HAP-1 (cell line): Measurements from ENCODE around the gene VAV2.

ENCODE experiments used
- DNase-seq, 2 experiments: peaks; one replicate each; pipeline ENCODE4 v3.0.0-alpha.2; 2016 to 2020; ENCODE audit warnings: low spot score in 2 of 2
- H3K27me3 ChIP-seq: fragments of 250-450 bp; sonication (Bioruptor Pico); 2 replicates; pipeline ENCODE4 v1.5.1; 2020; ENCODE audit warnings: low read depth, mild to moderate bottlenecking, moderate library complexity
- H3K36me3 ChIP-seq: fragments of 250-450 bp; sonication (Bioruptor Pico); replicated peaks from 2 replicates; pipeline ENCODE4 v1.5.1; 2020; ENCODE audit warnings: mild to moderate bottlenecking
- H3K4me1 ChIP-seq: fragments of 250-450 bp; sonication (Bioruptor Pico); 2 replicates; pipeline ENCODE4 v1.5.1; 2020; ENCODE audit warnings: mild to moderate bottlenecking
- H3K4me3 ChIP-seq: fragments of 250-450 bp; sonication (Bioruptor Pico); 2 replicates; pipeline ENCODE4 v1.5.1; 2020; ENCODE audit warnings: mild to moderate bottlenecking, moderate library complexity
- H3K9me3 ChIP-seq: fragments of 250-450 bp; sonication (Bioruptor Pico); 2 replicates; pipeline ENCODE4 v1.5.1; 2020; ENCODE audit warnings: mild to moderate bottlenecking, moderate library complexity
- in situ Hi-C: fragments of 300-500 bp; cut with MboI; formaldehyde crosslinking; loops from 3 replicates; pipeline ENCODE4 v1.14.3; 2020; ENCODE audit warnings: low sequenced_read_pairs, inconsistent platforms, mixed read lengths

The VAV2 gene

DNA sequence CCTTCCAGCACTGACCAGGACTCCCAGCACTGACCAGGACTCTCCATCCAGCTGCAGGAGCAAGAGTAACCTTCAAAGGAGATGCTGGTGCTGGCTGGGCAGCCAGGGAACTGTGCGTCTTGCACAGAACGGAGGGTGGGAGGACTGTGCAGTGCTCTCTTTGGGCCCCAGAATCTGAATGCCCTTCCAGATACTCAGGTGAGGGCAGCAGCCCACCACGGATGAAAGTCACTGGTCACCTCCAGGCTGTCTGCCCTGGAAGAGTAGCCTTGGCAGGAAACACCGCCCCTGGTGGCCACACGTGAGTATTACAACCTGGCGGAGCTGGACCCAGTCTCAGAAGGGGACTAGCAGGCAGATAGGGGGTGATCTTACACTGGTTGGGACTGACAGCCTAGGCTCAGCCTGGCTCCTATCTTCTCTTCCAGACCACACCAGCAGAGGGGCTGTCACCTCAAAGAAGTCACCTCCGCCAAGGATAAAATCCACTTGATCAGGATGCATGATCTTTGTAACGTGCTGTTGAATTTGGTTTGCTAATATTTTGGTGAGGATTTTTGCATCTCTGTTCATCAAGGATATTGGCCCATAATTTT, 249.2 kb downstream of the VAV2 start:
- peak; percentile 47 to 89 for DNase-seq
- H3K4me1 ChIP-seq, result no peaks in the 10 kb centered on the region
- H3K9me3 ChIP-seq, result no peaks in the 10 kb centered on the region
- no peak overlapping the region for H3K4me3 ChIP-seq
- in situ Hi-C loops, result no loop called here
- peaks cover 8% of the 10 kb centered on the region; the same call in 1 of the 2 replicates for H3K27me3 ChIP-seq
- H3K36me3 ChIP-seq, result no peaks in the 10 kb centered on the region

DNA sequence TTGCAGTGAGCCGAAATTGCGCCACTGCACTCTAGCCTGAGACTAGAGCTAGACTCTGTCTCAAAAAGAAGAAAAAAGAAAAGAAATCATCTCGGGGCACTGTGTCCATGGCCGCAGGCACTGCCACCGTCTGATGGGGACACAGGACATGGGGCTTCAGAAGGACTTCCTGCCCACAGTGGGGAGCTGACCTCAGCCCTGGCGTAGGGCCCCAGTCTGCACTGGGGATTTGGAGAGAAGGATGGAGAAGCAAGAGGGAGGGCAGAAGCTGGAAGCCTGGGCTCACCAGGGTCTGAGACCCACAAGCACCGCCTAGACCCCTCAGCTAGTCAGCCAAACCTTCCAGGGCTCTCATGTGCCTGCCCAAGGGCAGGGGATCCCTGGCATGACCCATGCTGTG, 249.9 kb downstream of the VAV2 start:
- no peaks in the 10 kb centered on the region for H3K36me3 ChIP-seq
- no peaks in the 10 kb centered on the region for H3K9me3 ChIP-seq
- no peak overlapping the region for H3K4me3 ChIP-seq
- H3K4me1 ChIP-seq, result no peaks in the 10 kb centered on the region
- in situ Hi-C loops, result no loop called here
- no peak for DNase-seq
- H3K27me3 ChIP-seq, result peaks cover 1% of the 10 kb centered on the region; the same call in 1 of the 2 replicates

DNA sequence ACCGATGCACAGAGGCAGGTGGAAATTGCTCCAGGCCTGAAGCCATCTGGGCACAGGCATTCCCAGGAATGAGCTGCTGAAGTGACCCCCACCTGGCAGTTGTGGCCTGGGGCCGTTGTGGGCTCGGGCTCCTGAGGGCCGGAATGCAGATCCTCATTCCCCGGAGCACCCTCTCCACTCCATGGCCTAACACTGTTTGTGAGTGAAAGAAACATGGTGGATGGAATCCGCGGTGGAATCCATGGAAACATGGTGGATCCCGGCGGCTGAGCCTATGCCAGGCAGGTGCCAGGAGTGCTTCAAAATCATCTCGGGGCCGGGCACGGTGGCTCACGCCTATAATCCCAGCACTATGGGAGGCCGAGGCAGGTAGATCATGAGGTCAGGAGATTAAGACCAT, 250.4 kb downstream of the VAV2 start:
- in situ Hi-C loops, result no loop called here
- H3K9me3 ChIP-seq, result no peaks in the 10 kb centered on the region
- H3K4me3 ChIP-seq, result no peak overlapping the region
- DNase-seq, result no peak
- no peaks in the 10 kb centered on the region for H3K27me3 ChIP-seq
- no peaks in the 10 kb centered on the region for H3K36me3 ChIP-seq
- H3K4me1 ChIP-seq, result no peaks in the 10 kb centered on the region

DNA sequence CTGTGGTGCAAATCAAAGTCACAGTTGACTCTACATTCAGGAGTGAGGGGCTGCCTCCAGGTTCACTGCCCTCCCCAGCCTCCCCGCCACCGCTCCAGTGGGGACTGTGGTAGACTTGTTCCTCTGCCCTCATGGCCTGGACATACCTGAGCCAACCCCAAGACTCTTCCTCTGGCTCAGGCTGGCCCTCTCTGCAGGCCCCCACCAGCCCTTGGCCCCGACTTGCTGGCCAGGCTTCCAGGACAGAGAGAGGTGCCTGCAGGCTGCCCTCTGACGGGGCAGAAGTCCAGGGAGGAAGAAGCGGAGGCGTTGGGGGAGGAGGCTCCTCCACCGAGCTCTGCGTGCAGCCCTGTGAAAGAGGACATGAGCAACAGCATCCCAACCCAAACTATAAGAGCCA, 251.2 kb downstream of the VAV2 start:
- Histone ChIP-seq H3K36me3 (no peaks in the 10 kb centered on the region), H3K4me3 (no peak overlapping the region), H3K27me3 (no peaks in the 10 kb centered on the region), H3K9me3 (no peaks in the 10 kb centered on the region), H3K4me1 (no peaks in the 10 kb centered on the region)
- no peak for DNase-seq
- in situ Hi-C loops, result no loop called here

DNA sequence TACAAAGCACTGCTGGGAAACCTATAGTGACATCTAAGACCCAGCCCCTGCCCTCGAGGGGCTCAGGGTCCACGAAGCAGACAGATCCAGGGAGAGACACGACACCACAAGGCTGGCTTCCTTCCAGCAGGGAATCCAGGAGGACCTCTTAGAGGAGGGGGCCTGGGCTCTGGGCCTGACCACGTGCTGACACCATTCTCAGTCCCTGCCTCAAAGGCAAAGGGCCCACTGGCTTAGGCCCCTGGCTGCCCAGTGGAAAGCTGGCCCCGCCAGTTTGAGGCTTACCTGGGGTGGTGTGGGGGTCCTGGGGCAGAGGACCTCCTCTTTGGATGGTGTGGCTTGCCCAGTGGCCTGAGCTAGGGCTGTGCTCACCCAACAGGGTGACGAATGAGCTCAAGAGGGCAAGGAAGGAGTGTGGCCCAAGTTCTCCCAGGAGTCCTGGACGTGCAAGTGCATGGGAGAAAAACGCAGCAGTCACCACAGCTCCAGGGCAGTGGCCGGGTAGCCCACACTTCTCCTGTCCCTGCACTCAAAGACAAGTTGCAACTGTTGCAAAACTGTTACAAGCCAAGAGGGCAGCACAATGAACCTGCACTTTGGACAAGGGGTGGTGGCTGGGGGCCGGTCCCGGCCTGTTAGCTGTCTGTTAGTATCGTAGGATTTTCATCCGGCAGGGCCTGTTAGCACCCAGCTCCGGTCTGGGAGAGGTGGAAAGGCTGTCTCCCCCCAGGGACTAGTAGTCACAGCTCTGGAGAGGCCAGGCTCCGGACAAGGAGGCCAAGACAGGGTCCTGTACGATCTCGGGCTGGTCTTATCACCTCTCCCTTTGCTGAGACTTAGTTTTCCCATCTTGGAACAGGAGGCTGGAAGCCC, 252.5 kb downstream of the VAV2 start:
- Histone ChIP-seq H3K4me3 (no peak overlapping the region), H3K9me3 (no peaks in the 10 kb centered on the region), H3K36me3 (no peaks in the 10 kb centered on the region), H3K4me1 (no peaks in the 10 kb centered on the region), H3K27me3 (no peaks in the 10 kb centered on the region)
- DNase-seq, result no peak
- in situ Hi-C loops, result no loop called here

DNA sequence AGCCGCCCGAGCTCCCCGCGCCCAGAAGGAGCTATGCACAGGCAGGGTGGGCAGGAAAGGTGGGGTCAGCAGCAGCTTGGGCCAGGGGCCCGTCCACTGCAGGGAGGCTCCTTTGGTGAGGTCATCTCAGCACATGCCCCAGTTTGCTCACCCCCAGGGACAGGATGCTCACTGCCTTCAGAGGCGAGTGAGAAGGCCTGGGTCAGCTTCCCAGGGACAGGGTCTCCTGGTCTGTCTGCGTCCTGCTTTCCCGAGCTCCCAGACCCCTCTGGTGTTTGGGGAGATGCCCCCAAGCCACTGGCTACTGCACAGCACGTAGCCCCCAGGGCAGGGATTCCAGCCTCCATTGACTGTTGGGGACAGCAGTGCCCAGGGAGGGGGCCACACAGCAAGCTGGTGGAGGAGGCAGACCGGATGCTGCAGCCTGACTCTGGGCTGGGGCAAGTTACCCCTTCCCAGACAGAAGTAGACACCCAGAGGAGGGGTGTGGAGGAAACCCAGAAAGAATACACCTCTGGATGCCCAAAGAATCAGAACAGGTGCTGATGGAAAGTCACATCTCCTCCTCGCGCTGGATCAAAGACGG, 253.4 kb downstream of the VAV2 start:
- DNase-seq, result no peak
- H3K9me3 ChIP-seq, result no peaks in the 10 kb centered on the region
- H3K4me3 ChIP-seq, result no peak overlapping the region
- no peaks in the 10 kb centered on the region for H3K27me3 ChIP-seq
- in situ Hi-C loops, result no loop called here
- H3K4me1 ChIP-seq, result no peaks in the 10 kb centered on the region
- no peaks in the 10 kb centered on the region for H3K36me3 ChIP-seq

DNA sequence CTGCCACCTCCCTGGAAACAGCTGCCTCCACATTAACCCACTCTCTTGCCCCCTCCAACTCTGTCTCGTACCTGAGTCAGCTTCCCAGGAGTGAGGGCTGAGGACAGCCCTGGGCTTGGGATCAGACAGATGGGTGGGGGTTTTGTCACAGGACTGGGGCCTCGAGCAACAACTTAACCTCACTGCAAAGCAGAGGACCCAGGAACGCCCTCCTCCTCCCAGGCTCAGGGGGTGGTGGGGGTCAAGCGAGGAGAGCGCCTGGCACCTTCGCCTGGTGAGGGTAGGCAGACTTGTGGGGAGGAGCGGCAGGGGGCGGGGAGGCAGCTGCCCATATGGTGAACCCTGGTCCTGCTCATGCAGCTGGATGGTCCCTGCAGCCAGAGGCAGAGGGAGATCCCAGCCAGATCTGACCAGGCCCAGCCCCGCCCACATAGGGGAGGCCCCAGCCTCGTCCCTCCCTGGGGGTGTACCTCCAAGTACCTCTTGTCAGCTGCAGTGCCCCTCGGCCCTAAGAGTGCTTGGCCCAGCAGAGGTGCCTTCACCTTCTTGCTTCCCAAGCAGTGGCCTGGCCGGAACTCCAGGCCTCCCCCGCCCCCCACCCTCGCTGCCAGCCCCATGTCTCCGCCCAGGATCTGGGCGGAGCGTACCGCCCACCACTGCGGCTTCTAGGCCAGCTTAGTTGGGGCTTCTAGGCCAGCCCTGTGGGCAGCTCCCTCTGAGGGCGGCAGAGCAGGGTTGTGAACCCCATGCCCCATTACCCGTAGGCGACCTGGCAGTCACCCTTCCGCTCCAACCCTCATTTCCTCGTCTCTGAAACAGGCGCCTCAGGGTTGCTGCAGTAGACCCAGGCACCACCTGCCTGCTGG, 254.1 kb downstream of the VAV2 start, which contains the start of gene SARDH:
SARDH (minus strand) TSS at position 579 of the 866 bp plus-strand sequence. CDS start 4,179 bp downstream, outside the sequence.
- no peaks in the 10 kb centered on the region for H3K4me1 ChIP-seq
- H3K4me3 ChIP-seq, result peak within 1 kb of the TSS; percentile 20
- H3K9me3 ChIP-seq, result no peaks in the 10 kb centered on the region
- in situ Hi-C loops, result no loop called here
- no peaks in the 10 kb centered on the region for H3K27me3 ChIP-seq
- peak in 1 of 2 experiments; percentile 68 for DNase-seq
- no peaks in the 10 kb centered on the region for H3K36me3 ChIP-seq

DNA sequence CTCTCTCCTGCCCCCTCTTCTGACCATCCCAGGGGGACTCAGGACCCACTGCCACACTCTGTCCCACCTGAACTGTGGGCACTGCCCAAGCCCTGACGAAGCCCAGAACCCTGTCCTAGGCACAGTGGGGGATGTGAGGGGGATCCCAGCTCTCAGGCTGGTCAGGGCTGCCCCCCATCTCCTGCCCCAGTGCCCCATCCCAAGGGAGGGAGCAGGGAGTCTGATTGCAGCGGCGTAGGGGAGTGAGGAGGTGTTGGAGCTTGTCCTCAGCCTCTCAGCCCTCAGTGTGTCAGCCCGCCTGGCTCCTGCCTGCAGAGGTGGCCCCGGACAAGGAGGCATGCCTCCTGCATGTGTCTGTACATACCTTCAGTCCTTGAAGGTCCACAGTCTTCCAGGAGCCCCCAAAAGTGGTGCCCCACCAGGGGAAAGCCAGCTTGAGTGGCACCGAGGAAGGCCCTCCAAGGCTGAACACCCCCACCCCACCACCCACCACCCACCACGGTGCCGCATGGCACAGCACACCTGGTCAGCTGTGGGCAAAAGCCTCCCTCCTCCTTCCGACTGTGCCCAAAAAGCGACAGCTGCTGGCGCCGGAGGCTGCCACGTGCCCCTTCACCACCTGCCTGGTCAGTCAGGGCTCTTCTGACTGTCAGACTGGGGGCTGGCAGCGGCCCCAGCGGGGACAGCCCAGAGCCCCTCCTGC, 254.9 kb downstream of the VAV2 start:
- in situ Hi-C loops, result no loop called here
- Histone ChIP-seq H3K27me3 (no peaks in the 10 kb centered on the region), H3K4me1 (no peaks in the 10 kb centered on the region), H3K36me3 (no peaks in the 10 kb centered on the region), H3K4me3 (no peak overlapping the region), H3K9me3 (no peaks in the 10 kb centered on the region)
- no peak for DNase-seq

DNA sequence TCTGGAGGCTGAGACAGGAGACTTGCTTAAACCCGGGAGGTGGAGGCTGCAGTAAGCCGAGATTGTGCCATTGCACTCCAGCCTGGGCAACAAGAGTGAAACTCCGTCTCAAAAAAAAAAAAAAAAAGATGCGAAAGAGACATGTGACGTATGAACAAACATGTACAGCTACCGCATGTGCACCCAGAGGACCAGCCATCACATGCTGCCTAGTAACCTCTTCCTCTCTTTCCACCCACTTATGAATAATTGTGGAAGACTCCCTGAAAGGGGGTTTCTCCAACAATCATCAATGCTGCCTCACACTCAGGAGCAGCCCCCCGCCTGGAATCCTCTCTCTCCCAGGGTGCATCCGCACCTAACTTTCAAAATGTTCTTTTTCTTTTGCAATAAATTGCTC, 256.2 kb downstream of the VAV2 start:
- H3K27me3 ChIP-seq, result no peaks in the 10 kb centered on the region
- no peaks in the 10 kb centered on the region for H3K9me3 ChIP-seq
- in situ Hi-C loops, result no loop called here
- H3K36me3 ChIP-seq, result no peaks in the 10 kb centered on the region
- DNase-seq, result no peak
- no peak overlapping the region for H3K4me3 ChIP-seq
- no peaks in the 10 kb centered on the region for H3K4me1 ChIP-seq

DNA sequence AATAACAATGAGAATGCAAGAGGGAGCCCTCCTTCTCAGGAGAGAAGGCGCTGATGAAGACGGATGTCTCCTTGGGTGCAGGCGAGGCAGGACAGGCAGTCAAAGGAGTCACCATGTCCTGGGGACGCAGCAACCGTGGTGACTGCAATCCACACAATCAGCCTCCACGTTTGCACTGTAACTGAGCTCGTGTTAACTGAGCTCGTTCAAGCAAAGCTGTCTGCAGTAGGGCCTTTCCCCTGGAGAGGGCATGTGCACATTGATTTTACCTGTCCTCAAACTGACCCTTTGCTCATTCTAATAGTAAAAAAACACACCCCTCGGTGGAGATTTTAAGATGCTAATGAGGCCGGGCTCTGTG, 256.7 kb downstream of the VAV2 start:
- Histone ChIP-seq H3K9me3 (no peaks in the 10 kb centered on the region), H3K4me3 (no peak overlapping the region), H3K36me3 (no peaks in the 10 kb centered on the region), H3K4me1 (no peaks in the 10 kb centered on the region), H3K27me3 (no peaks in the 10 kb centered on the region)
- DNase-seq, result no peak
- in situ Hi-C loops, result no loop called here

DNA sequence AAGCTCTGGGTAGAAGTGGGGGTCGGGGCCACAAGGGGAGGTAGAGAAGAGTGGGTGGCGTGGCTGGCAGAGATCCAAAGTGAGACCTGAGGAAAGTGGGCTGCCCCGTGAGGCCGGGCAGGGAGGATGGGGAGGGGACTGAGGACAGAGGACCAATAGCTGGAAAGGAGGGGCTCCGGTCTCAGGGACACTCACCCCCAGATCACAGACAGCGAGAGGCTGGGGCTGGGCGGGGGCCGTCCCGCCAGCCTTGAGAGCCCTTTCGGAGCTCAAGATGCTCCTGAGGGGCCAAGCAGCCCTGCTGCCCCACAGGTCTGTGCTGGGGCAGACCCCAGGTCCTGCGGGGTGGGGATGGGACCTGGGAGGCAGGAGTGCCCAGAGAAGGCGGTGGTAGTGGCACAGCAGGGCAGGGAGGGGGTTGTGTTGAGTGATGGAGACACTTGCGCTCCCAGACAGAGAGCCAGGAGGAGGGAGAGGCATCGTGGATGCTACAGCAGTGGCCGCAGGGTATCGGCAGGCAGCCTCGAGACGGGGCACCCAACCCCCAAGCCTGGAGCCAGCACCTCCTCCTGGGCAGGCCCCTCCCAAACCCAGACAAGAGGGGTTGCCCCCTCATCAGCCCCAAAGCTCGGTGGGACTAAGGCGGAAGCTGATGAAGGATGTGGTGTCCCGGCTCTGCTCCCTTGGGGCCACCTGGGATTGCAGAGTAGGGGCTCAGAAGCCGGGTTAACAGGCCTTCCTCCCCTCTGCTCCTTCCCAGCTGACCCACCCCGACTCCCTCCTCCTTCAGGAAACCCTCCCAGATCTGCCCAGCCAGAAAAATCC, 257.3 kb downstream of the VAV2 start:
- no peaks in the 10 kb centered on the region for H3K4me1 ChIP-seq
- no peaks in the 10 kb centered on the region for H3K27me3 ChIP-seq
- no peak for DNase-seq
- H3K9me3 ChIP-seq, result no peaks in the 10 kb centered on the region
- in situ Hi-C loops, result no loop called here
- no peaks in the 10 kb centered on the region for H3K36me3 ChIP-seq
- no peak overlapping the region for H3K4me3 ChIP-seq

DNA sequence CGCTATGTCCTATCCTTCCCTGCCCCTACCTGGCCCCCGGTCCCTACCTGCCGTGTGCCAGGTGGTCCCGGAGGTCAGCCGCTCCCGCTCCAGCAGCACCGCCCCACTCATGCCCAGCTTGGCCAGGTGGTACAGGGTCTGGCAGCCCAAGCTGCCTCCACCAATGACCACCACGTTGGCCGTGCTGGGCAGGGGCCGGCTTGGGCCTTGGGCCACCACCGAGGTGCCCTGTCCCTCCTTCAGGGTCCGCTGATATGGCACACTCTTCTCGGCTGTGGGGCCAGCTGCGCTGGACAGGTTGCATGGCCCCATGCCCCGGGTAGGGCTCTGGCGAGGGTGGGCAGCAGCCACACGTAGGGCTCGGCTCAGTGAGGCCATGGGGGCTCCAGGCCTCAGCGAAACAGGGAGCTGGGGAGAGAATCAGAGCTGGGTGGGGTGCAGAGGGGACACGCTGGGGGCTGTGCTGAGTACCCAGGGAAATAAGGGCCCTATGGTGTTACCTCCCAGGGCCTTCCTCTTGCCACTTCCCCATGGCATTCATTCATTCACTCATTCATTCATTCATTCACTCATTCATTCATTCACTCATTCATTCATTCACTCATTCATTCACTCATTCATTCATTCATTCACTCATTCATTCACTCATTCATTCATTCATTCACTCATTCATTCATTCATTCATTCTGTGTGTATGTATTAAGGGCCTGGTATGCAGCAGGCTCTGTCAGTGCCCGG, 258.2 kb downstream of the VAV2 start:
- Histone ChIP-seq H3K9me3 (no peaks in the 10 kb centered on the region), H3K36me3 (no peaks in the 10 kb centered on the region), H3K4me3 (no peak overlapping the region), H3K27me3 (peaks cover 3% of the 10 kb centered on the region; the same call in 1 of the 2 replicates), H3K4me1 (no peaks in the 10 kb centered on the region)
- no peak for DNase-seq
- in situ Hi-C loops, result no loop called here
